ENCODE measurements around the gene ZNF503. TPM values are rescaled to one million over a fixed set of nuclear protein-coding genes. Genes with fewer than 3 reads are reported as not detected.

The ZNF503 gene
- total and polyA plus RNA-seq, 2 experiments from 2014 or later: 0.21 TPM; not detected in 1

DNA sequence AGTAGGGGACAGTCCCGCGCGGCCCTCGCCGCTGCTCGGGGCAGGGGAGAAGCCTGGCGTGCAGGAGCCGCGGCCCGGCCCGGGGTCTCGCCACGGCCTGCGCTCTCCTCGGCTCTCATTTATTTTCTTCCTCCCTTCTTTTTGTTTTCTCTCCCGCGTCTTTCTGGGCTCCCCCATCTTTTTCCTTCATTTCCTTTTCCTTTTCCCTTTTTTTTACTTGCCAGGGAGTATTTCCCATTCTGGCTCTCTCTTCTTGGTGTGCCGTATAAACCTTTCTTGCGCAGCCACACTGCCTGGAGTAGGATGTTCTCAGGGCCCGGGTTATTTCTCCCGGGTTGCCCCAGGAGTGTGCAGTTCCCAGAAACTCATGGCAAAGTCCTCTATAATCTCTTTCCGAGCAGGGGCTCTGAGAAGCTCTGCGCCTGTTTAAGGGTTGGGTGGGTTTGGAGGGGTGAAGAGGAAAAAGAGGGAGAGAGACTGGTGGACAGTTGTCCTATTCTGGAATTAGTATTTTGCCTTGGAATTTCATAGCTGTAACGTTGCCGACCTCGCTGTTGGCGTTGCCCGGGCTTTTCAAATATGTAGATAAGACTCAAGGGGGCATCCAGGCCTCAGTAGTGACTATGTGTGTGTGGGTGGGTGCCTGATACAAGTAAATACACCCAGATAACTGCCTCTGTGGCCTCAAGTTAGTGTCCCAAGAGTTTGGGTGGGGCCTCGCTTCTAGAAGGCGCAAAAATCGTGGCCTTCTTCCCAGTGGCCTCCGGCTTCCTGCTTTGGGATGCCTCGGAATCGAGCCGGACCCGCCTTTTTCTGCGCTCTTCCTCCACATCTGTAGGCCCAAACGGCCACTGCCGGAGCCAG is 4.3 kb upstream of the ZNF503 start:
- Histone ChIP-seq H2AFZ (no peak overlapping the region), H3K4me3 (peak overlapping the region; percentile 65), H3K27ac (ENCODE audit: low read depth) (no peak overlapping the region), H3K36me3 (ENCODE audit: insufficient read depth) (no peaks in the 10 kb centered on the region), H3F3A (replicated peaks; ENCODE audit: low read depth) (peaks cover 26% of the 10 kb centered on the region), H3K9me2 (ENCODE audit: insufficient read depth) (no peaks in the 10 kb centered on the region), H3K4me2 (peak overlapping the region; percentile 85), H3K4me1 (ENCODE audit: insufficient read depth) (peaks cover 59% of the 10 kb centered on the region), H3K27me3 (ENCODE audit: insufficient read depth) (peaks cover 97% of the 10 kb centered on the region), H4K20me1 (replicated peaks; ENCODE audit: insufficient read depth) (peaks cover 12% of the 10 kb centered on the region), H3K79me2 (replicated peaks; ENCODE audit: insufficient read depth) (no peaks in the 10 kb centered on the region)
- H3K27ac Mint-ChIP-seq: no peak overlapping the region
- H3K4me1 Mint-ChIP-seq: peaks cover 42% of the 10 kb centered on the region
- ATAC-seq (no peak), DNase-seq (ENCODE audit: low spot score) (peak; percentile 11)
- peak overlapping the region; percentile 65 for H3K4me3 Mint-ChIP-seq
- H3K36me3 Mint-ChIP-seq (ENCODE audit: low read depth): no peaks in the 10 kb centered on the region; the same call in 2 of the 3 replicates
- TF ChIP-seq EZH2 (IDR thresholded peaks at IDR 0.05; ENCODE audit: low read depth, unreplicated experiment): peak; percentile 90
- TF ChIP-seq EZH2phosphoT487 (IDR thresholded peaks at IDR 0.05; ENCODE audit: unreplicated experiment): peak; percentile 12
- TF ChIP-seq, protein P1, sequence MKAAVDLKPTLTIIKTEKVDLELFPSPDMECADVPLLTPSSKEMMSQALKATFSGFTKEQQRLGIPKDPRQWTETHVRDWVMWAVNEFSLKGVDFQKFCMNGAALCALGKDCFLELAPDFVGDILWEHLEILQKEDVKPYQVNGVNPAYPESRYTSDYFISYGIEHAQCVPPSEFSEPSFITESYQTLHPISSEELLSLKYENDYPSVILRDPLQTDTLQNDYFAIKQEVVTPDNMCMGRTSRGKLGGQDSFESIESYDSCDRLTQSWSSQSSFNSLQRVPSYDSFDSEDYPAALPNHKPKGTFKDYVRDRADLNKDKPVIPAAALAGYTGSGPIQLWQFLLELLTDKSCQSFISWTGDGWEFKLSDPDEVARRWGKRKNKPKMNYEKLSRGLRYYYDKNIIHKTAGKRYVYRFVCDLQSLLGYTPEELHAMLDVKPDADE (IDR thresholded peaks at IDR 0.05): no peak
- TF ChIP-seq ZNF114 (CRISPR knock-in tag; IDR thresholded peaks at IDR 0.05): no peak
- no peak for TF ChIP-seq STAT1 (IDR thresholded peaks at IDR 0.05; ENCODE audit: unreplicated experiment)
- TF ChIP-seq, protein P2, sequence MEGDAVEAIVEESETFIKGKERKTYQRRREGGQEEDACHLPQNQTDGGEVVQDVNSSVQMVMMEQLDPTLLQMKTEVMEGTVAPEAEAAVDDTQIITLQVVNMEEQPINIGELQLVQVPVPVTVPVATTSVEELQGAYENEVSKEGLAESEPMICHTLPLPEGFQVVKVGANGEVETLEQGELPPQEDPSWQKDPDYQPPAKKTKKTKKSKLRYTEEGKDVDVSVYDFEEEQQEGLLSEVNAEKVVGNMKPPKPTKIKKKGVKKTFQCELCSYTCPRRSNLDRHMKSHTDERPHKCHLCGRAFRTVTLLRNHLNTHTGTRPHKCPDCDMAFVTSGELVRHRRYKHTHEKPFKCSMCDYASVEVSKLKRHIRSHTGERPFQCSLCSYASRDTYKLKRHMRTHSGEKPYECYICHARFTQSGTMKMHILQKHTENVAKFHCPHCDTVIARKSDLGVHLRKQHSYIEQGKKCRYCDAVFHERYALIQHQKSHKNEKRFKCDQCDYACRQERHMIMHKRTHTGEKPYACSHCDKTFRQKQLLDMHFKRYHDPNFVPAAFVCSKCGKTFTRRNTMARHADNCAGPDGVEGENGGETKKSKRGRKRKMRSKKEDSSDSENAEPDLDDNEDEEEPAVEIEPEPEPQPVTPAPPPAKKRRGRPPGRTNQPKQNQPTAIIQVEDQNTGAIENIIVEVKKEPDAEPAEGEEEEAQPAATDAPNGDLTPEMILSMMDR (conservative IDR thresholded peaks at IDR 0.05; ENCODE audit: low read depth in 2 of 2): no peak
- no peak for TF ChIP-seq JUNB (IDR thresholded peaks at IDR 0.05; ENCODE audit: unreplicated experiment)
- peaks cover 91% of the 10 kb centered on the region for H3K27me3 Mint-ChIP-seq (ENCODE audit: insufficient read depth, low read depth, poor library complexity)
- H3K9me3 Mint-ChIP-seq: peaks cover 3% of the 10 kb centered on the region; the same call in 2 of the 3 replicates

DNA sequence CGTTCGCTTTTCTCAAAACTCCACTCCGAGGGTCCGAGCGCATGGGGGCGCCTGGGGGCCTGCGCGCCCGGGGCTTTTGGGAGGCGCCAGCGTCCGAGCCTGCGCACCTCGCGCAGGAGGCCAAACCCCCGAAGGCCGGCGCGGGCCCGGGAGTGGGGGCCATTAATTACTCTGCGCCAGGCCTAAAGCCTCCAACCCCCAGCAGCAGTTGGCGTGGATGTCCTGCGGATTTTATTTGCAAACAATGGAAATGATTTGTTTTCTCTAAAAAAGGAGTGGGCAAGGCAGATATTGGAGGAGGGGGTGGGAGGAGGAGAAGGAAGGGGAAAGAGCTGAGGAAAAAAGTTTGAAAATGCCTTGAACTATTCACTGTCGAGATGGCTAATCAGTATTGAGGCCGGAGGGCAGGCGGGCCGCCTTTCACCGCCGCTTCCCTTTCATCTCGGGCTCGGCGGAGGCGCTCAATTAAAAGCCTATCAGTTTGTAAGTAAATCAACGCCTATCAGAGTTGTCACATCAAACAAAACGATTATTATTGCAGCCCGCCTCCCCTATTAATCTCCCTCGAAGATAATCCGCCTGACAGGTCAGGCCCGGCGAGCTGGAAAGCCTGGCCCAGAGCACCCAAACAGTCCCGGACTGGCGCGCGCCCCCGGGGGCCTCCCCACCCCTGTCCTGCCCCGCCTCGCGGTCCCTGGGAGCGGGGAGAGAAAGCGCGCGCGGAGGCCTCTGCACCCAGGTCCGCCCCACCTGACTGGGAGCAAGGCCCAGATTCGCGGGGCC is 3.4 kb upstream of the ZNF503 start:
- H3K4me3 Mint-ChIP-seq: peak overlapping the region; percentile 76
- ATAC-seq (no peak), DNase-seq (ENCODE audit: low spot score) (peak; percentile 46)
- H3K9me2 ChIP-seq (ENCODE audit: insufficient read depth): no peaks in the 10 kb centered on the region
- peaks cover 26% of the 10 kb centered on the region for H3F3A ChIP-seq (replicated peaks; ENCODE audit: low read depth)
- H3K4me1 ChIP-seq (ENCODE audit: insufficient read depth): peaks cover 59% of the 10 kb centered on the region
- H3K27ac Mint-ChIP-seq: no peak overlapping the region
- H3K9me3 Mint-ChIP-seq: peaks cover 3% of the 10 kb centered on the region; the same call in 2 of the 3 replicates
- H3K27me3 ChIP-seq (ENCODE audit: insufficient read depth): peaks cover 97% of the 10 kb centered on the region
- H2AFZ ChIP-seq: peak overlapping the region; percentile 81
- H4K20me1 ChIP-seq (replicated peaks; ENCODE audit: insufficient read depth): peaks cover 8% of the 10 kb centered on the region
- peaks cover 39% of the 10 kb centered on the region for H3K4me1 Mint-ChIP-seq
- TF ChIP-seq ZNF114 (CRISPR knock-in tag; IDR thresholded peaks at IDR 0.05) (no peak), EZH2 (IDR thresholded peaks at IDR 0.05; ENCODE audit: low read depth, unreplicated experiment) (peak; percentile 64)
- no peak overlapping the region for H3K27ac ChIP-seq (ENCODE audit: low read depth)
- no peaks in the 10 kb centered on the region; the same call in 2 of the 3 replicates for H3K36me3 Mint-ChIP-seq (ENCODE audit: low read depth)
- peak overlapping the region; percentile 85 for H3K4me2 ChIP-seq
- H3K27me3 Mint-ChIP-seq (ENCODE audit: insufficient read depth, low read depth, poor library complexity): peaks cover 91% of the 10 kb centered on the region
- peak overlapping the region; percentile 65 for H3K4me3 ChIP-seq
- no peaks in the 10 kb centered on the region for H3K36me3 ChIP-seq (ENCODE audit: insufficient read depth)
- H3K79me2 ChIP-seq (replicated peaks; ENCODE audit: insufficient read depth): no peaks in the 10 kb centered on the region
